Activated naive CD4-positive, alpha-beta T cell treated with anti-CD3 and anti-CD28 coated beads, Interleukin-2, amount 50 U/mL, for 72 hours (primary cell): Measurements from ENCODE around the gene MYO10. TPM values are rescaled to one million over a fixed set of nuclear protein-coding genes. Genes with fewer than 3 reads are reported as not detected.
"Not testable (repeated sequence)": the region's sequence is repeated elsewhere in the genome, so short reads cannot be mapped to it uniquely, and the experiment has no call there.

Source experiments
- ATAC-seq, 2 donors: fragments of 150-1000 bp; cut with Tn5 transposase; 2 replicates each; pipeline ENCODE4 v1.10.0; 2021; ENCODE audit warnings: mild to moderate bottlenecking in 2 of 2, moderate library complexity in 2 of 2
- DNase-seq, 2 donors: peaks; one replicate each; pipeline ENCODE4 v3.0.0; 2021 to 2022; ENCODE audit warnings: low spot score in 2 of 2
- H3K27ac Mint-ChIP-seq, 2 donors: one replicate each; pipeline ENCODE4 v1.8.0; 2022; ENCODE audit warnings: mild to moderate bottlenecking in 2 of 2, mixed read lengths in 2 of 2
- H3K36me3 Mint-ChIP-seq, 2 donors: one replicate each; pipeline ENCODE4 v1.8.0; 2022; ENCODE audit warnings: mixed read lengths in 2 of 2
- H3K9me3 Mint-ChIP-seq, 2 donors: one replicate each; pipeline ENCODE4 v1.8.0; 2022; ENCODE audit warnings: mixed read lengths in 2 of 2
- total RNA-seq, 2 donors: library from RNA; stranded (reverse); gene quantifications; one replicate each; pipeline ENCODE4 v1.2.3, GENCODE V29; 2022

Gene MYO10
- 1 to 10 TPM in 1 of 2 donors, under 1 TPM in 1; 0.11 to 1.5 TPM for total RNA-seq

GRCh38 chr5:16936150-16936988, at the start of gene MYO10:
Gene MYO10, minus strand, starts transcription at chr5:16936288. Its CDS starts 480 bp downstream, at chr5:16935808.
- ATAC-seq (peak; percentile 72 to 85), DNase-seq (peak in 1 of 2 donors; percentile 64)
- H3K36me3 Mint-ChIP-seq: peaks cover 5 to 34% of the 10 kb centered on the region in 2 donors
- H3K27ac Mint-ChIP-seq: no peak within 1 kb of the TSS
- peaks cover 0 to 10% of the 10 kb centered on the region in 2 donors for H3K9me3 Mint-ChIP-seq

- not testable (repeated sequence) for H3K27ac Mint-ChIP-seq, H3K36me3 Mint-ChIP-seq, H3K9me3 Mint-ChIP-seq, ATAC-seq, DNase-seq
Measured at GRCh38 chr5:16985304-16985703, 49.2 kb upstream of the MYO10 start.

GRCh38 chr5:16983972-16984371, 47.9 kb upstream of the MYO10 start:
- Mint-ChIP-seq H3K36me3 (no peaks in the 10 kb centered on the region), H3K9me3 (no peaks in the 10 kb centered on the region), H3K27ac (no peak overlapping the region)
- DNase-seq: no peak
- ATAC-seq: no peak

DNA sequence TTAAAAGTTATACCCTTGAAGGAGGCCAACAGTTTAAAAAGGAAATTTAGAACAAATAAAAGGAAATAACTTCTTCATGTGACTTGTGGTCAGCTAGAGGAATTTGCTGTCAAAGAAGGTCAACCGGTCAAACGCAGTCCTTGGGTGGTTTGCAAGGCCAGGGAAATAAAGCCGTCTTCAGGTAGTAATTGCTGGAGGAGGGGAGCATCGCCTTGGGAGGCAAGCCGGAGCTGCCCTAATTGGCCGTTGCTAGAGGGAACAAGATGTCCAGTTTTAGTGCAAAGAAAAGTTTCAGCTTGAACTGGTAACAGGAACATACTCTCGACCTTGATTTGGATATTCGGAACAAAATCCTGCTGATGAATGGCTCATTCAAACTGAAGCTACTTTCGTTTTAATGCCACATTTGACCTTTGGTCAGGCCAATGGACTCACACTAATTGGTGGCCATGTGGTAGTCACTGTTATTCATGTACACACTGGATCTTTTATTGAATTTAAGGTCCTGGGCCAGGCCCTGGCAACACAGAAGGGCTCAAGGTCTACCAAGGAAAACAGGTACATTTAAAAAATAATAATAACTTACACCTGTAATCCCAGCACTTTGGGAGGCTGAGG, 47.0 kb upstream of the MYO10 start:
- H3K9me3 Mint-ChIP-seq: no peaks in the 10 kb centered on the region
- DNase-seq: no peak
- no peak for ATAC-seq
- no peak overlapping the region for H3K27ac Mint-ChIP-seq
- H3K36me3 Mint-ChIP-seq: no peaks in the 10 kb centered on the region

- H3K9me3 Mint-ChIP-seq: no peaks in the 10 kb centered on the region
- no peak for DNase-seq
Measured at GRCh38 chr5:16981700-16982099, 45.6 kb upstream of the MYO10 start.

DNA sequence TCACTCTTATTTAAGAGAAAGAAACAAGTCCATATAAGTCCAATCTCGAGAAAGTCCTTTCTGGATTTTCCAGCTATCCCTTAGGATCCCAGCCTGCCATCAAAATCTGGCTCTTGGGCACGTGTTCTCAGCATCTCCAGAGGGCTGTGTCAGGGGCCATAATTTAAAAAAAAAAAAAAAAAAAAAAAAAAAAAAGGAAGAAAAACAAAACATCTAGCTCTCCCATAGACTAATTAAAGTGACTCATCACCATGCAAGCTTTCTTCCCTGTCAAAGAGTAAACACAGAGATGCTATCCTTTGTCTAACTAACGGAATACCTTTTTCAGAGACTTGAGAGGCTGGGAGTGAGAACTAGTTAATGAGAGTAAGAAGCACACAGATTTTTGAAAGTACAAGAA, 44.9 kb upstream of the MYO10 start:
- no peak for DNase-seq
- no peak for ATAC-seq
- H3K27ac Mint-ChIP-seq: no peak overlapping the region
- no peaks in the 10 kb centered on the region for H3K36me3 Mint-ChIP-seq
- no peaks in the 10 kb centered on the region for H3K9me3 Mint-ChIP-seq

More at GRCh38 chr5:16981700-16982099, 45.6 kb upstream of the MYO10 start:
- Mint-ChIP-seq H3K27ac (no peak overlapping the region), H3K36me3 (no peaks in the 10 kb centered on the region)
- ATAC-seq: no peak

- Mint-ChIP-seq H3K27ac (no peak overlapping the region), H3K9me3 (no peaks in the 10 kb centered on the region), H3K36me3 (no peaks in the 10 kb centered on the region)
- DNase-seq (no peak), ATAC-seq (no peak)
Measured at GRCh38 chr5:16978296-16978695, 42.2 kb upstream of the MYO10 start.

- ATAC-seq (no peak), DNase-seq (no peak)
- Mint-ChIP-seq H3K27ac (no peak overlapping the region), H3K36me3 (no peaks in the 10 kb centered on the region), H3K9me3 (no peaks in the 10 kb centered on the region)
Measured at GRCh38 chr5:16976625-16977008, 40.5 kb upstream of the MYO10 start.

- Mint-ChIP-seq H3K9me3 (no peaks in the 10 kb centered on the region), H3K27ac (no peak overlapping the region), H3K36me3 (no peaks in the 10 kb centered on the region)
- ATAC-seq (no peak), DNase-seq (no peak)
Measured at GRCh38 chr5:16975950-16976624, 40.0 kb upstream of the MYO10 start.

GRCh38 chr5:16974981-16975380, 38.9 kb upstream of the MYO10 start:
- no peak for DNase-seq
- Mint-ChIP-seq H3K36me3 (no peaks in the 10 kb centered on the region), H3K27ac (no peak overlapping the region), H3K9me3 (no peaks in the 10 kb centered on the region)
- ATAC-seq: no peak

DNA sequence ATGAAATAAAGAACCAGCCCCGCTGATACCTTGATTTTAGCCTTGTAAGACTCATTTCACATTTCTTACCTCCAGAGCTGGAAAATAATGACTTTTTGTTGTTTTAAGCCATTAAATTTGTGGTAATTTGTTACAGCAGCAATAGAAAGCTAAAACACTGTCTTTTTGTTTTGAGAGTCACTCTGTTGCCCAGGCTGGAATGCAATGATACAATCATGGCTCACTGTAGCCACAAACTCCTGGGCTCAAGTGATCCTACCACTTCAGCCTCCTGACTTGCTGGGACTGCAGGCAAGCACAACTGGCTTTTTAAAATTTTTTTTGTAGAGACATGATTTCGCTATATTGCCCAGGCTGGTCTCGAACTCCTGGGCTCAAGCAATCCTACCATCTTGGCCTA, 34.7 kb upstream of the MYO10 start:
- Mint-ChIP-seq H3K36me3 (no peaks in the 10 kb centered on the region), H3K9me3 (no peaks in the 10 kb centered on the region), H3K27ac (no peak overlapping the region)
- DNase-seq (no peak), ATAC-seq (no peak)

- Mint-ChIP-seq H3K36me3 (no peaks in the 10 kb centered on the region), H3K9me3 (no peaks in the 10 kb centered on the region), H3K27ac (no peak overlapping the region)
- DNase-seq (no peak), ATAC-seq (no peak)
Measured at GRCh38 chr5:16970260-16970659, 34.2 kb upstream of the MYO10 start.

DNA sequence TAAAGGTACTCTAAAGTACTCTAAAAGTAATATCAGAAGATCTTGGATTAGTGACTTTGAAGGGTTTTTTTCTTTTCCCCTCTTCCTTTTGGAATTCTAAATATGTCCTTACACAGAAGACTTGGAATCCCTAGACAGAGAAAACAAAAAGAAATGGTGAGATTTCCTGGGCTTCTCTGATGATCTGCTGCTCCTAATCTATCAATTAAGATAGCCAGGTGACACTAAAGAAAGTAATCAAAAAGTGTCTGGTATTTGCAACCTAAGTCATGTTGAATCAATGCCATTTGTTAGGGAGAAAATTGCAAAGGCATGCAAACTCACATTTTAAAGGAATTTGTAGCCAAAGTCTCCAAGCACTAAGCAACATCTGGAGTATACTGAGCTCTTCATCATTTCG, 29.5 kb upstream of the MYO10 start:
- ATAC-seq (no peak), DNase-seq (no peak)
- no peaks in the 10 kb centered on the region for H3K9me3 Mint-ChIP-seq
- H3K27ac Mint-ChIP-seq: no peak overlapping the region
- H3K36me3 Mint-ChIP-seq: no peaks in the 10 kb centered on the region

GRCh38 chr5:16963821-16964220, 27.7 kb upstream of the MYO10 start:
- no peak for ATAC-seq
- no peak overlapping the region for H3K27ac Mint-ChIP-seq
- no peak for DNase-seq
- H3K9me3 Mint-ChIP-seq: no peaks in the 10 kb centered on the region
- no peaks in the 10 kb centered on the region for H3K36me3 Mint-ChIP-seq

GRCh38 chr5:16961131-16961530, 25.0 kb upstream of the MYO10 start:
- Mint-ChIP-seq H3K9me3 (peaks cover 0 to 5% of the 10 kb centered on the region in 2 donors), H3K27ac (no peak overlapping the region), H3K36me3 (no peaks in the 10 kb centered on the region)
- ATAC-seq (no peak), DNase-seq (no peak)

GRCh38 chr5:16957304-16958196, 21.5 kb upstream of the MYO10 start:
- ATAC-seq (no peak), DNase-seq (no peak)
- Mint-ChIP-seq H3K9me3 (peaks cover 0 to 5% of the 10 kb centered on the region in 2 donors), H3K27ac (no peak overlapping the region), H3K36me3 (no peaks in the 10 kb centered on the region)
